ENCODE results near the gene MMP2.

The MMP2 gene

GRCh38 chr16:55506708-55507107, 27.7 kb downstream of the MMP2 start:
- H3K4me3 ChIP-seq (ENCODE audit: low read depth, low read length), result no peak overlapping the region
- no peak for TF ChIP-seq CTCF (IDR thresholded peaks at IDR 0.05; ENCODE audit: low read depth, low read length)

GRCh38 chr16:55508271-55508921, 29.4 kb downstream of the MMP2 start:
- H3K4me3 ChIP-seq (ENCODE audit: low read depth, low read length), result peak overlapping the region; percentile 73
- TF ChIP-seq CTCF (IDR thresholded peaks at IDR 0.05; ENCODE audit: low read depth, low read length), result no peak

- no peak for TF ChIP-seq CTCF (IDR thresholded peaks at IDR 0.05; ENCODE audit: low read depth, low read length)
- peak within 1 kb of the TSS; percentile 73 for H3K4me3 ChIP-seq (ENCODE audit: low read depth, low read length)
Observed at GRCh38 chr16:55508941-55509931, 30.2 kb downstream of the MMP2 start, which contains the start of gene LPCAT2. Gene LPCAT2, plus strand, starts transcription at chr16:55509072. Its CDS starts 110 bp downstream, at chr16:55509182.

- no peak for TF ChIP-seq CTCF (IDR thresholded peaks at IDR 0.05; ENCODE audit: low read depth, low read length)
- H3K4me3 ChIP-seq (ENCODE audit: low read depth, low read length), result peak overlapping the region; percentile 73; the same call in 1 of the 2 replicates
Observed at GRCh38 chr16:55510185-55510805, 31.3 kb downstream of the MMP2 start.

- no peak overlapping the region for H3K4me3 ChIP-seq (ENCODE audit: low read depth, low read length)
- TF ChIP-seq CTCF (IDR thresholded peaks at IDR 0.05; ENCODE audit: low read depth, low read length), result no peak
Observed at GRCh38 chr16:55512941-55513340, 33.9 kb downstream of the MMP2 start.

- no peak for TF ChIP-seq CTCF (IDR thresholded peaks at IDR 0.05; ENCODE audit: low read depth, low read length)
- H3K4me3 ChIP-seq (ENCODE audit: low read depth, low read length), result no peak overlapping the region
Observed at GRCh38 chr16:55513616-55514015, 34.6 kb downstream of the MMP2 start.

Data from WI38 (cell line).